Putamen (tissue), 1 donor: Measurements from ENCODE around the gene RPS25.
"Not testable (repeated sequence)": the region's sequence is repeated elsewhere in the genome, so short reads cannot be mapped to it uniquely, and the experiment has no call there.

ENCODE experiments used
- DNase-seq: peaks from one replicate; pipeline ENCODE4 v3.0.0-alpha.2; 2016; ENCODE audit warnings: low spot score

The RPS25 gene

GRCh38 chr11:119038884-119039283 lies 20.7 kb upstream of the RPS25 start:
- no peak for DNase-seq

- no peak for DNase-seq
These were observed 16.7 kb upstream of the RPS25 start for GRCh38 chr11:119034813-119035212.

GRCh38 chr11:119033421-119033820 lies 15.3 kb upstream of the RPS25 start:
- not testable (repeated sequence) for DNase-seq

GRCh38 chr11:119031912-119032280 lies 13.8 kb upstream of the RPS25 start:
- no peak for DNase-seq

- peak; percentile 96 for DNase-seq
These were observed 12.3 kb upstream of the RPS25 start, which contains the start of gene SLC37A4 for GRCh38 chr11:119030329-119031047. Gene SLC37A4, minus strand, starts transcription at chr11:119030877.

GRCh38 chr11:119030029-119030328 lies 11.8 kb upstream of the RPS25 start:
- DNase-seq = no peak

GRCh38 chr11:119029340-119030028 lies 11.3 kb upstream of the RPS25 start:
- peak; percentile 39 for DNase-seq

GRCh38 chr11:119029069-119029339 lies 10.9 kb upstream of the RPS25 start:
- DNase-seq = no peak

- DNase-seq = no peak
These were observed 10.4 kb upstream of the RPS25 start for GRCh38 chr11:119028346-119029068.

GRCh38 chr11:119027561-119028345 lies 9.6 kb upstream of the RPS25 start:
- DNase-seq = no peak

- DNase-seq = no peak
These were observed 8.8 kb upstream of the RPS25 start for GRCh38 chr11:119026970-119027369.

- no peak for DNase-seq
These were observed 8.0 kb upstream of the RPS25 start for GRCh38 chr11:119025978-119026766.

- DNase-seq = no peak
These were observed 7.4 kb upstream of the RPS25 start for GRCh38 chr11:119025541-119025940.

- no peak for DNase-seq
These were observed 6.9 kb upstream of the RPS25 start for GRCh38 chr11:119025099-119025473.

- DNase-seq = no peak
These were observed 6.4 kb upstream of the RPS25 start for GRCh38 chr11:119024430-119025098.

- no peak for DNase-seq
These were observed 5.6 kb upstream of the RPS25 start for GRCh38 chr11:119023741-119024140.

- DNase-seq = no peak
These were observed 3.5 kb upstream of the RPS25 start for GRCh38 chr11:119021631-119022030.

- DNase-seq = no peak
These were observed 1.9 kb upstream of the RPS25 start for GRCh38 chr11:119019996-119020395.

GRCh38 chr11:119017377-119017776 lies 766 bp downstream of the RPS25 start:
- DNase-seq = not testable (repeated sequence)

- DNase-seq = no peak
These were observed 1.7 kb downstream of the RPS25 start for GRCh38 chr11:119016216-119017009.
